Measurements from ENCODE around the gene HLX.

HLX gene

DNA sequence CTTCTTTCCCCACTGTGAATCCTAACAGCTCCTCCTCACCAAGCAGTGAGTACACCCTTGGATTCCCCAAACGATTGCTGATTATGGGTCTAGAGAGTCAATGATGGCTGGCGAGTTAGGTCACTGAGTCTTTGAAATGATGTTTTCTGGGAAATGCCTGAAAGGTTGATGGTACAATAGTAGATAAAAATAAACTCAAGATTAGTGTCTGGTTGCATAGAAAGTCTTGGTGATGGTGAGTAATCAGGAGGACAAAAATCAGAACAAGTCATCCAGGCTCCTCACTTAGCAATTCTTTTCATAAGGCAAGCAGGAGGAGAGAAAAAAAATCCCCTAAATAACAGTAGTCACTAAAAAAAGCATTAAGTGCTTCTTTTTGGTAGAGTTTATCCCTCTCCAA is 22.6 kb downstream of the HLX start:
- no peak for DNase-seq

DNA sequence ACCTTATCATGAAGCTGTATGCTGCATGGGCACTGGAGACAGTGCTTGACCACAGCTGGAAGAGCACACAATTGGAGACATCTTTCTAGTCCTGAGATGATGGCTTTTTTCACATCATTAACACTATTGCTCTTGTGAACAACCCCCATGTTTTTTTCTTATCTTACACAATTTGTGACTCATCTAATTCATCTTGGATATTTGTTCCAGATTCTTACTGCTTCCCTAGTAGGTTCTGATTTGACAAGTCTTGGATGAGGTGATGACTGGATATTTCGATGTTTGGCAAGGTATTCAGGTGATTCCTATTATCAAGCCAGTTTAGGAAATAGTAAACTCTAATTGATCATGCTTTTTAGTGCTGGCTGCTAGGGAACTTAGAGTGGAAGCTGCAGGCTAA is 23.7 kb downstream of the HLX start:
- DNase-seq = no peak

DNA sequence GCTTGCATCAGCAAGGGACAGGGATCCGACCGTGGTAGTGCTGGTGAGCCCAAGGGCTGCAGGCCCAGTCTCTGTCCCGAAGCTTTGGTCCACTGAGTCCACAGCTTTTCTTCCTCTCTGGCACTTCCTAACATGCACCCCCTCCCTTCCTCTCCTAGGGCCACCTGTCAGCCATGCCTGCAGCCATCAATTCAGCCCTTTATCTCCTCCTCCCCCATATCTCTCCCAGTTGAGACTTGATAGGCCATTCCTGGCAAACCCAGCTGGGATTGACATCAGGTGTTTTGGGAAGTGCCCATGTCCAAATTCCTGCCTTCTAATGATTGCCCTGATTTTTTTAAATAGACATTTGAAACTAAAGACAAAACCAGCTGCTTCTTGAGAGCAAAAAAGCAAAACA is 25.6 kb downstream of the HLX start:
- no peak for DNase-seq

DNA sequence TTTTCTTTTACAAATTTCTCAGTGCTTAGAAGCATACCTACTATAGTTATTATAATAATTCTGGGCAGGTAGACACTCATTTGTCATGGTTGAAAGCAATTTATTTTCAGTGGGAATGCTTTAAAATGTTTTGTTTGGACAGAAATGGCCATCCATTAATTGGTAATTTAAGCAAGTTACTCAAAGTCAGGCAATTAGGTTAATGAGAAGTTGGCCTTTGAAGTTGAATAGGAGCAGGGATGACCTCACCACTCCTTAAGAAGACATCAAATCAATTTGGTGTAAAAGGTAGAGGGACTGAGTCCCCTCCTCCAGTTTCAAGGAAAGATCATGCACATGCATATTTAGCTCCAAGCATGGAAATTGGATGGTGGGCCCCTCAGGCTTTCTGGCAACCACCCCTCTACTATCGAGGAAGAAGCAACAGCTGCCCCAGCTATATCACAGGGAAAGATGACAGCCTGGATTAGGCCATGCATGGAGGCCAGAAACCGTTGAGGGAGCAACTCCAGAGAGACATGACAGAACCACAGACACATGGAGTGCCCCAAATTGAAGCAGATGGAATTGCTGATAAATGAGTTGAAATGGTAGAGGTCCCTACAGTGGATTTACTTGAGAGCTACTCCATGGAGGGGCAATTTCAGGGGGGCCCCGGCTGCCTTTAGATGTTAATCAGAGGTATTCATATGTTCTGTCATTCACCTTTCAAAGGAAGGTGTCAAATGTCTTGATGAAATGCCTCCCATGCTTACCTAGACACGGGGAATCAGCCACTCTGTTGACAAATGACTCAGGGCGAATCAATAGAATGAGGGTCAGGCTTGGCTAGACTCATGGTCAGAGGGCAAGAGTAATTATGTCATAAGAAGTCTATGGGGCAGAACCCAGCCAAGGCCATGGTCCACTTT is 26.7 kb downstream of the HLX start:
- no peak for DNase-seq

DNA sequence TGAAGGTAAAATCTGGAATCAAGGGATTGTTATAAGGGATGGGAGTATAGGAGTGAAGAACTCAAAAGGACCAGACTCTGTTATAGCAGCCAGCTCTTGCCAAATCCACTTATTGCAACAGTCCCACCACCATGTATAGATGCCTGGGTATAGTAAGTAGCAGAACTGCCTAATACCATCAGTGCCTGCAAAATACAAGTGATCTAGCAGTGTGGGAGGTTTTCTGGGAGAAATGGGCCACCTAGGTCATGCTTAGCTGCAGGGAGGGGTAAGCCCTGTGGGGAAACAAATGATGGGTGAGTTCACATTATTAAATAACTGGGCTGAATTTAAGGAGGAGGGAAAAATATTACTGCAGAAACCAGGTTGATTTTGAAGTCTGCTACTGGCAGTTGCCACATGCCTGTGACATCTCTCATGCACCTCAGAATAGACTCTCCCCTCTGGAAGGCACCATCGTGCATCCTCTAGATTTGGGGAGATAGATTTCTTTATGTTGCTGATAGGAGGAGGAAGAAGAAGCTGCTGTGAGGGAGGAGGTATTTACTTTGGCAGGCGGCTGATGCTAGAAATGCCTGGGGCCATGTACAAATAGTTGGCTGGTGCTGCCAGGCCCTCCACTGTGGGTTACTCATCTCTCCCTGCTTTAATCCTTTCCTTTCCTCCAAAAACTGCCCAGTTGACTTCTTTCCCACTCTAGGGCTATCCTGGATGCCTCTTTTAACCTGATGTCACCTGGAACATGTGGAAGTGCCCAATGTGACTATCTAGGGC is 27.5 kb downstream of the HLX start:
- DNase-seq = no peak

DNA sequence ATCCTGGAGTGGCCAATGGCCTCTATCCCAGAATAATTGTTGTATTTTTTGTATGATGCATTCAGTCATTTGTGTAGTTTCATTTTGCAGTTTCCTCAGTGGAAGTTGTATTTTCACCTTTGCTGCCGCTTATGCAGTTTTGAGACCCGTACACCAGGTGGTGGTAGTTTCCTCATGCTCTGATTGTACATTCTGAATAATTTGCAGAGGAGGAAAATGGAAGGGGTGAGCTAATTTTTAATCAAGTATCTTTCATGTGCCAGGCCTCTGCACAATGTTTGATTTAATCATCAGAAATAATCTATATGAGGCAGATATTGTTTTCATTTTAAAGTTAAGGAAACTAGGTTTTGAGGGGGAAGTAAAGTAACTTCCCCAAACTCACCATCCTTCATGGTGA is 29.5 kb downstream of the HLX start:
- no peak for DNase-seq

DNA sequence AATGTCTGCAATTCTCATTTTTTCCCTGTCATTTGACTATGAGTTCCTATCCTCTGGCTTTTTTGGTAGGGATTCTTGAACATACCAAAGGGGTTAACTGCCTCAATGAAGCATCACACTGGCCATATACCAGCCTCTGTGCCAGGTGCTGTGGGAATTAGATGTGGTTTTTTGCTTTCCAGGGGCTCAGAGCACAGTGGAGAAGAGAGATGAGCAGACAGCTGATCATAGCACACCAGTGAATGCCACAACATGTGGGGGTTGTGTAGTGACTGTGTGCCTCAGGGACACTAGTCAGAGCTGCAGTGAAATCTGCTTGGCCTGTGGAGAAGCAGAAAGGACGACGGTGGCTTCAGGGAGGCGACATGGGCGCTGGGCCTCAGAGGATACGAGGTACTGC is 30.8 kb downstream of the HLX start:
- no peak for DNase-seq

DNA sequence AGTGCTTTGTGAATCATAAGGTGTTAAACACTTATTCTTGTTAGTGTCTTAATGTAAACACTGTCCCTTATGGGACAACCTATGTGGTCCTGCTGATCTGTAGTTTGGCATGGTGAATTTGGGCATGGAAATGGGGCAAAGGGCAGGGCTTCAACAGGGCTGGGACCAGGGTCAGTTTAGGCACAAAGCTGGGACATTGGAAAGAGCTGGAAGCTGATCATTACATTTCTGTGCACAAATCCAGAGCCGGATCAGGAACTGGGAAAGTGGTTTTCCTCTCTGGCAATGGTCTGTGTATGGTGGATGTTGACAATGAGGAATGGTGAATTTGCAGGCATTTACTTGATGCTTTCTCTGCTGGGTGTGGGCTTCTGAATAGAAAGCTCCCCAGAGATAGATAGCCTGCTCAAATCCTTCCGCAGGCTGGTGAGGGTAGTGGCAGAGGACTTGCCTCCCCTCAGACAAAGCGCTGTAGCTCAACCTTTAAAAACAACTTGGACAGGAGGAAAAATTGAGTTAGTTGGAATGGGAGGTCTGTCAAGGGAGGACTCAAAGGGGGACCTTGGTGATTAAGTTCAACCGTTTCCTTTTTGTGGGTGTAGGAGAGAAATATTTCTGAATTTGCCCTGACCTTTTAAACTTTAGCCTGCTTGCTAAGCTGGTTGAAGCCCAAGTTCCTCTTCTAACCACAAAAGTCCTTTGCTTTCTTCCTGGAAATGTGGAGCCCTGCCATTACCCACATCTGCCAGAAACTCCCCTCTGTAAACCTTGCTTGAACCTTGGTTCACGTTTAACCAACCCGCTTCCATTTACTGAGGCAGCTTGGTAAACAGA is 35.3 kb downstream of the HLX start:
- DNase-seq = no peak

DNA sequence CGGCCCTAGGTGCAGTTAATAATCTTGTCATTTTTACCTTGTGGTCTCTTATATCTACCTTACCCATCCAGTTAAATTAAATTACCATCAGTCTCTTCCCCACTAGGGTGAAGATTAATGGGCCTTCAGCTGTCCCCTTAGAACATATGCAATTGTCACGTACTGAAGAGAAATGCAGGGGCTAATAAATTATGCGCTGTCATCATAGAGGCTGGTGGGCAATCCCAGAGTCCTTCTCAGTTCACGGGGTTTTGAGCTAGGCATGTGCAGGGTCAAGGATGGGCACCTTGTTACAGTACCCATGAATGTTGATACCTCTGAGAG is 35.8 kb downstream of the HLX start:
- no peak for DNase-seq

DNA sequence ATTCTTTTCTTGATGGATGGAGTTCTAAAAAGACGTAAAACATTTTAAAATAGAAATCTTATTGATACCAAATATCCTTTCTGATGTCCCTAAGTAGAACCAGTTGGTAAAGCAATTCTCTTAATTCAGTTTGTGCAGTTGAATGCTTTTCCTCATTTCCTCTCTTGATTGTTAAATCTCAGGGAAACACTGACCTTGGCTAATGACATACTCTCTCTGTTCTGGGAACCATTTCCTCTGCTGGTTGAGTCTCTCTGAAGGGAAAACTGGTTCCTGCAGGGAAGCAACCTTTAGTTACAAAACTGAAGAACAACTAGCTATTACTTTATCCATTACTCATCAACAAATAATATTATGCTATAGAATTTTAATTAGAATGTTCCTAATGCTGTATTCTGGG is 36.7 kb downstream of the HLX start:
- DNase-seq = no peak

DNA sequence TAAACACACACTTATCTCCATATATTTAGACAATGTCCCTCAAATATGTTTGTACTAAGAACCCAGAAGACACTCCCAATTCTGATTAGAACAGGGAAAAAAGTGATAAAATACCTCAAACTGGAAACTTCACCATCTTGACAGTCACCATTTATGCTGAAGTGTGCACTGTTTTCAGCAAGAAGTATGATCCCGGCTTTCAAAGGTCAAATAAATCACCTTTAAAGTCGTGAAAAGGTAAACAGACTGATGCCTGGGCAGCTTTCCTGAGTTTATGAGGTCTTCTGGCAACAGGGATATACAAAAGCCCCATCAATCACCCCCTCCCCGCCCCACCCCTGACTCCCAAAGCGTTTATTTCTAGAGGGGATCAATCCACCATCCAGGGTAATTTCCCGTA is 37.9 kb downstream of the HLX start:
- DNase-seq = no peak

DNA sequence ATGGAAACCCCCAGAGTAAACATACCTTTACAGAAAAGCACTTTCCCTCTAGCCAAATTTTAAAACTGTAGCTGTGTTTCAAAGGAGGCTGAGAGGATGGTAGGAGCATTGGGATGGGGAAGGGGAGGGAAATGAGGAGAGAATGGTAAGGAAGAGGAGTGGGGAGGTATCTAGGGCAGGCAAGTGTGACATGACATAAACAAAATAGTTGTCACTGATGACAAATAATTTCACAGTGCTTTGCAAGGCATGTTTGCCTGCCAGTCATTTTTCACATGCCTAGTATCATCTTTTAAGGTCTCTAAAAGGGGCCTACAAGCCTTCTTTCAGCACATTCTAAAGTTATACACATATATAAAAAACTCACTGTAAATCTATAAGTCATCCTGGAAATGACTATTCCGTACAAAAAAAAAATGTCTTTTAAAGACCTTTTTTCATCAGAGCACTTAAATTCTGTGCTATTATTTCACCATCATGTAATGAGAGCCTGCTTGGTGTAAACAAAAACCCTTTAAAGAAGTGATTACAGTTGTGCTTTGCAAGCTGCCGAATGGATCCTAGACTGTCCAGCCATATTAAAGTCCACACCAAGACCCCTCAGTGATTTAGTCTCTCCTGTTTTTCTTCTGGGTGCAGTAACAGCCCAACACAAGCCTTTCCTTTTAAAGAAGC is 38.4 kb downstream of the HLX start:
- DNase-seq = no peak

DNA sequence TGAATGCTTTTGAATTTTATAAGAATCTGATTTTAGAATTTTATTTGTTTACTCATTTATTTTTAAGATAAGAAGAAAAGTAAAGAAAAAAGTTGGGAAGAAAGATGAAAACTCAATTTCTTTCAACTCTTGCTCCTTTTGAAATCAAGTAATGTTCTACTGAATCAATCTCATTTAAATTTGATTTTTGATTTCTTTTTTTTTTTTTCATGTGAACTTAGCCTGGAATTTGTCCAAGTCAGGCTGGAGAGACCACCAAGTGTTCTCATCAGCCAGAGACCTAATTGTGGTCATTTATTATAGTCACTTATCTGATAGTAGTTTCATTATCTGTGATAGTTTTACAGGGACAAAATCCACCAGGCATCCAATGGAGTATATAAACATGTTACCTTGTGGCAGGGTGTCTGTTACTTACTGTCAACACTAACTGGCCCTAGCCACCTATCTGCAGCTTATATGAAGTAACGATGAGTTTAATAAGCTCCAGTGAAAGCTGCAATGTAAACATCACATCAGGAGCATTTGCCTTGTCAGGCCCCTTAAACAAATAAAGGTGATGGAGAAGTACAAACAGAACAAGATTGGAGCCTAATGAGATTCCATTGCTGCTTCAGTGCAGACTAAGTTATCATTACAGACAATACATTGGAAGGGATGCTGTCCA is 39.2 kb downstream of the HLX start:
- DNase-seq = no peak

DNA sequence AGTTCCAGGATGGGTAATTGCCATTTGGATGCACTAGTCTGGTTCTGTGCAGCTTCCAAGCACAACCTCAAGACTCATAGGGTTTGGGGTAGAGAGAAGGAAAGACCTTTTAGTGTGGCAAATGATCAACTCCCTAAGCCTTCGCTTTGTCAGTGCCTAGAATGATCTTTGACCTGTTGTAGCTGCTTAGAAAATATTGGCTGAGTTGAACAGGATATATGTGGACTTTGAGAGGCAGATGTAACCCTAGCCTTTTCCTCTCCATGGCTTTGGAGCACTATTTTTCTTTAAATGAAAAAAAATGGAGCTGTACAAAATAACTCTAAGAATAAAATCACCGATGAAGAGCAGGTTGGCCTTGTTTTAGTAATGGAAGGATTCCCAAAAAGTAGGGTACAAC is 41.7 kb downstream of the HLX start:
- no peak for DNase-seq

DNA sequence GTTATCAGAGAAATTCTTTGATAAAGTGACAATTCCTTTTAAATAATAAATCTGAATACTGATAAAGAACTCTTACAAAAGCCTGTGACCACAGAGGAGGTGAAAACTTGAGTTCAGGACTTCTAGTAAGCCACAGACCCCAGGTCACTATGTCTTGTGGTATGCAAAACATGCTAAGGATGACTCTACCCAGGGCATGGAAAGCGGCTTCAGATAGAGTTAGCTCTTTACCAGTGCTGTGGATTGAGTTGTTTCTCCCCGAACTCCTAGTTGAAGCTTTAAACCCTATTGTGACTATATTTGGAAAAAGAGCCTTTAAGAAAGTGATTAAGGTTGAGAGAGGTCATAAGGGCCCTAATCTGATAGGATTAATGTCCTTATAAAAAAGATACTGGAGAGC is 42.3 kb downstream of the HLX start:
- no peak for DNase-seq

DNA sequence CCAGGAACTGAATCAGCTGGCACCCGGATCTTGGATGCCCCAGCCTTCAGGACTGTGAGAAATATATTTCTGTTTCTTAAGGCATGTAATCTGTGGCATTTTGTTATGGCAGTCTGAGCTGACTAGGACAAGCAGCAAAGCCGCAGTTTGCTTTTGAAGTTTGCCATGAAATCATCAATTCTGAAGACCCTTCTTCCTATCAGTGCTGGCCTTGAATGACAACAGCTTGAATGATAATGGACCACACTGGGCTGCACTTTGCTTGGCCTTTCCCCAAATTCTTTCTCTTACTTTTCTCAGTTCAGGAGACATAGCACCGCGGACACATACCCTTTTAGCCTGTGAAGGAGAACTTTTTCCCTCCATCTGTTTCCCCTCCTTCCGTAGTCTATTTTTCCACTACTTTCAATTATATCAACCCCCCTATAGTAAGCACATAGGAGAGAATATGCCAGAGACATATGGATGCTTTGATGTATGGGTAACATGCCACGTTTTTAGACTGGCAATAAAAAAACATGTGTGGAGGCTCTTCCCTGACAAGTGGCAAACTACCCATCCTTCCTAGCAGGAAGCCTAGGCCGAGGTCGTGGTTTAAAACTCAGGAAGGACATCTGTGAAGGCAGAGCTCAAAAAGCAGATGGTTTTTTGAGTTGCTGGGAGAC is 42.9 kb downstream of the HLX start:
- no peak for DNase-seq

DNA sequence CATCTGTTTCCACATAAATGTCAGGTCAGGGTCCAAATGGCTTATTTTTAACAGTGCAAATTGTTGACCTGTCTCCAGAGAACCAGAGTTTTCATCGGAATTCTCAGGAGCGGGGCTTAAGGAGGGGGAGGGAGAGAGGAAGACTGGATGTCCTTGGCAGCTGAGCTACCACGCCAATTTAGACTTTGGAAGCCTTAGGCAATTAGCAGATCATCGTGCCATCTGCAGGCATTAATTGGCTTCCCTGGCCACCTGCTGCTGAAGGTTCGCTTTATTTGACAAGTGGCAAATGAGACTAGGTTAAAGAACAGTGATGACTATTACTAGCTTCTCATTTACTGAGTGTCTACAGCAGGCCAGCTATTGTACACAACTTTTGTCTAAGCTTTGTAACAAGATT is 43.7 kb downstream of the HLX start:
- no peak for DNase-seq

DNA sequence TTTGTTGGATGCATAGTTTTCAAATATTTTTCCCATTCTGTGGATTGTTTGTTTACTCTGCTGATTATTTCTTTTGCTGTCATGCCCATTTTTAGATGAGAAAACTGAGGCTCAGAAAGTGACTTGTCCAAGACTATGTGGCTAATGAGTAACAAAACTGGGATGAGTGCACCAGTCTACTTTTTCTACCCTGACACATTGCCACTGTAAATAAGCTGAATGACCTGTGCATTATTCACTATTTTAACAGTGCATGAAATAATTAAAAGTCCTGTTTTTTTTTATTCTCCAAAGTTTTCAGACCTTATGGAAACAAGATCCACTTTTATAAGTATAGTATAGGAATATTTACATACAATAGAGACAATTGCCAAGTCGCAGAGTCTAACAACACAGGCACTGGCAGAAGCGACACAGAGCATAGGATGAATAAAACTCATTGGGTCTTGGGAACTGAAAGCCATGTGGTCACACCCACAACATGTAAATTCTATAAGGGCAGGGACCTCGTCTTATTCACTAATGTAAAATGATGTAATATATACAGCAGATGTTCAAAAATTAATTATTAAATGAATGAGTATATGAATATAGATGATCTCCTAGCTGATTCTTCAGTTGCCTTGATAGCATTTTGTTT is 45.2 kb downstream of the HLX start:
- no peak for DNase-seq

DNA sequence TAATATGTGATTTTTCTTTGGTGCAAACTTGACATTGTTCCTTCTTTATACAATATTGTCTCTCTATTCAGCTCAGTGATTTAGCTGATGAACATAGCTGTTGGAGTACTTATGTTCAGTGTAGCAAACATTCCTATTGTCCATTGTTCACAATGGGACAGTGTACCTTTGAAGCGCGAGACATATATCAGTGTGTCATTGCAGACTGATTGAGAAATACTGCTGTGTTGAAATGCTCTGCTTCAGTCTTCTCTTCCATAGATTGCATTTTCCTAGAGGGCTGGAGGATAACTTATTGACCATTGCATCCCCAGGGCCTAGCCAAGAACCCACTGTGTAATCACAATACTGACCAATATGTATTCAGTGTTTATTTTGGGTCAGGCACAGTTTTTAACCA is 46.5 kb downstream of the HLX start:
- no peak for DNase-seq

DNA sequence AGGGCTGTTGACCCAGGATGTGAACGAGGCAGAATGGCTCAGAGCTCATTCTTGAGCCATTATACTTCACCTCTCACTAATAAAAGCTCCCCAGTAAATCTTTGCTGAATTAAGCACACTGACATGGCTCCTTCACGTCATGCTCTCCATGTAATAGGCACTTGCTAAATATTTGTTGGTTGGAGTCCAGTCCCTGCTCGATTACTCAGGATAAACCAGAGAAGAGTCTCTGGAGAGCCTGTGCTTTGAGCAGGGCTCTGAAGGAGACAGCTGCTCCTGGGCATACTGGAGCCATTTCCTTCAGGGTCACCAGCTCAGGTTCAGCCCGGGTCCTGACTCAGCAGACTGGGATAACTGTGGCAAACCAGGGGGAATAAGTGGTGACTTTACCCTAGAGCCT is 46.9 kb downstream of the HLX start:
- DNase-seq = no peak

DNA sequence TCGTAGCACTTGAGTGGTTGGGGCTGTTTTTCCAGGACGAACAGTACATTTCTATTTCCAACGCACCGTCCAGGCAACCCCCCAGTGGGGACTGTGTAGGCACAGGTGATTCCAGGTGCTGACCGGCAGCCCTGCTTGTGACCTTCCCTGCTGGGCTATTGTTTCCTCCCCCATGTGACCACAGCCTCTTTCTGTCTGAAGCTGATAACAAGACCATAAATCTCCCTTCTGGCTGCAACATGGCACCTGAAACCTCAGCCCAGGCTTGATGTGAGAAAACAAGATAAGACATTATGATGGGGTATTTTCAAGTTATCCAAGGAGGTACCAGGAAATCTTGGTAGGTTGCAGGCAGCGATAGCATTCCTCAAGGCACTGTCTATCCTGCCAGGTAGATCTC is 48.2 kb downstream of the HLX start:
- DNase-seq = peak in 1 of 2 experiments; percentile 19
